PC-3 (cell line): ENCODE results near the gene ZNF106. TPM values are rescaled to one million over a fixed set of nuclear protein-coding genes. Genes with fewer than 3 reads are reported as not detected.

Experiments used
- ATAC-seq: fragments of 200-7000 bp; cut with Tn5 transposase; 2 replicates; pipeline ENCODE4 v1.9.1; 2020; ENCODE audit warnings: mild to moderate bottlenecking, moderate library complexity
- BruUV-seq: library from RNA; stranded (reverse); fragments of 400-500 nt; replicated peaks from 2 replicates; lab custom pipeline; 2021; lab: Mats Ljungman, UMichigan
- CTCF ChIA-PET: fragments of 300-600 bp; sonication (Branson Sonifier 250); formaldehyde crosslinking; loops from one replicate; lab custom pipeline; 2022; ENCODE audit warnings: antibody characterized with exemption; lab: Charles Lee
- POLR2A ChIA-PET: fragments of 300-600 bp; sonication (Branson Sonifier 250); formaldehyde crosslinking; loops from one replicate; lab custom pipeline; 2022; ENCODE audit warnings: antibody characterized with exemption; ENCODE audit not compliant: unreplicated experiment; lab: Charles Lee
- DNase-seq: peaks from one replicate; pipeline ENCODE4 v3.0.0-alpha.2; 2015
- H2AFZ ChIP-seq: fragments of 300-600 bp; sonication (generic); 2 replicates; pipeline ENCODE4 v1.6.0; 2016; ENCODE audit warnings: antibody characterized with exemption, low read length
- H3F3A ChIP-seq: fragments of 300-600 bp; sonication (generic); one replicate; pipeline ENCODE4 v1.6.0; 2017; ENCODE audit warnings: antibody characterized with exemption, low read length, control low read depth, mild to moderate bottlenecking; ENCODE audit not compliant: unreplicated experiment
- H3K27ac ChIP-seq: fragments of 300-600 bp; sonication (generic); 2 replicates; pipeline ENCODE4 v1.5.1; 2016; ENCODE audit warnings: mild to moderate bottlenecking, low read length
- H3K27me3 ChIP-seq: fragments of 300-600 bp; sonication (generic); 2 replicates; pipeline ENCODE4 v1.6.1; 2016; ENCODE audit warnings: low read length, mixed read lengths
- H3K36me3 ChIP-seq: fragments of 300-600 bp; sonication (generic); 2 replicates; pipeline ENCODE4 v1.6.1; 2016; ENCODE audit warnings: low read depth, mixed run types, low read length, mixed read lengths
- H3K4me1 ChIP-seq: fragments of 300-600 bp; sonication (generic); 2 replicates; pipeline ENCODE4 v1.5.1; 2016; ENCODE audit warnings: low read length; ENCODE audit not compliant: insufficient read depth
- H3K4me2 ChIP-seq: fragments of 300-600 bp; sonication (generic); 2 replicates; pipeline ENCODE4 v1.6.0; 2016; ENCODE audit warnings: low read length
- H3K4me3 ChIP-seq: fragments of 300-600 bp; sonication (generic); 2 replicates; pipeline ENCODE4 v1.5.1; 2016; ENCODE audit warnings: mild to moderate bottlenecking, low read length, mixed read lengths
- H3K79me2 ChIP-seq: fragments of 300-600 bp; sonication (generic); 2 replicates; pipeline ENCODE4 v1.6.1; 2017; ENCODE audit warnings: low read length, mixed read lengths
- H3K9ac ChIP-seq: fragments of 300-600 bp; sonication (generic); 2 replicates; pipeline ENCODE4 v1.6.0; 2016; ENCODE audit warnings: mild to moderate bottlenecking, low read length
- H3K9me2 ChIP-seq: fragments of 300-600 bp; sonication (generic); replicated peaks from 2 replicates; pipeline ENCODE4 v1.6.1; 2016; ENCODE audit warnings: mixed run types, low read length, mixed read lengths
- H3K9me3 ChIP-seq: fragments of 300-600 bp; sonication (generic); 2 replicates; pipeline ENCODE4 v1.6.1; 2016; ENCODE audit warnings: low read length, mixed read lengths
- H4K20me1 ChIP-seq: fragments of 300-600 bp; sonication (generic); 2 replicates; pipeline ENCODE4 v1.6.1; 2016; ENCODE audit warnings: low read length, mixed read lengths
- EZH2 ChIP-seq: fragments of 300-600 bp; sonication (generic); IDR thresholded peaks from one replicate; pipeline ENCODE4 v1.6.1; 2017; ENCODE audit warnings: antibody characterized with exemption, mild to moderate bottlenecking, low read length; ENCODE audit not compliant: unreplicated experiment
- EZH2phosphoT487 ChIP-seq: fragments of 300-600 bp; sonication (generic); IDR thresholded peaks from 2 replicates; pipeline ENCODE4 v1.6.1; 2018; ENCODE audit warnings: mild to moderate bottlenecking, antibody characterized with exemption, low read length, borderline replicate concordance
- intact Hi-C: fragments of 100-400 bp; cut with micrococcal nuclease; formaldehyde crosslinking; loops from 2 replicates; pipeline ENCODE4 v1.9.0; 2023
- total RNA-seq: library from RNA; depleted of rRNA; stranded (reverse); fragments of >200 nt; gene quantifications from 2 replicates; pipeline ENCODE4 v1.2.3, GENCODE V29; 2014
- TF ChIP-seq, protein P1 (sequence below): fragments of 300-600 bp; sonication (generic); conservative IDR thresholded peaks from 2 replicates; pipeline ENCODE4 v1.5.1; 2017; ENCODE audit warnings: antibody characterized with exemption, low read depth, mild to moderate bottlenecking, low read length

Gene ZNF106
- total RNA-seq, 1 experiment from 2014 or later: 25.6 TPM

DNA sequence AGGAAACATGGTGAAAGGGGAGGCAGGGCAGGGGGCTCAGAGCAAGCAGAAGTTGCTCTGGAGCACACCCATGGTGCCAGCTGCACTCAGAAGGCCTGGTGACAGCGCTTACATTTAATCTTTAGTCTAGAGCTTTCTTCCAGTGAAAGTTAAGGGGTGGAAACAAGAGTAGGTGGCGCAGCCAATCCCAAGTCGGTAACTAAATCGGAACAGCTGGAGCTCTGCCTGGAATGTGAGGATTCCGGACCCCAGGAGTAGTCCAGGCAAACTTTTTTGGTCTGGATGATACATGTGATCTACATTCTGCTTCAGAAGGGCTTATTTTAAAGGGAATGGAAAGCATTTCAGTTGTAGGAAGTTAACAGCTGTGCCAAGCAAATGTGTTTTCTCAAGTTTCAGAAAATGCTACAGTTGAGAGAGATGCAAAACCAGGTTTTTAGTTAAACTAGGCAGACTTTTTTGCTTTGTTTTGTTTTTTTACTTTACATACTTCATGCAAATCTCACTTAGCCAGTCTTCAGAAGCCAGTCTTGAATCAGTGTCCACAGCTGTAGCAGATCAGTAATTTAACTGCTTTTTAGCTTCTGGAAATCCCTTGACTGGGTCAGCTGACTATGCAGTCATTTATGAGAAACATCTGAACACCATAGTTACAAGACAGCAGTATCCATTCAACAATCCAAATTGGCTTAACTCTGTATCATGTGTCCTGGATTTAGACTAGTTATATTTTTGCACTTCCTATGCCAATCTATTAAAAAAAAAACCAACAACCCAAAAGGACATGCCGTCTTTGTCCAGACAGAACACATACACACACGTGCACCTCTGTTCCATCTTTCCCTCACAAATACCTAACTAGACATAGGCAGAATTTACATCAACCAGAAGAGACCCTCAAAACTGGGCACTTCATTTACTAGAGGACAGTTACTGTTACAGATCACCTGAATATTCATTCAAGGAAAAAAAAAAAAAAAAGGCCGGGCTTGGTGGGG, 33.2 kb downstream of the ZNF106 start:
- intact Hi-C loops: no loop called here
- Histone ChIP-seq H3K9ac (no peak overlapping the region), H3K27me3 (no peaks in the 10 kb centered on the region), H3K4me1 (no peaks in the 10 kb centered on the region), H3K4me2 (no peak overlapping the region), H3K79me2 (no peaks in the 10 kb centered on the region), H3K4me3 (no peak overlapping the region), H3K9me2 (no peaks in the 10 kb centered on the region), H3K27ac (no peak overlapping the region), H3F3A (no peaks in the 10 kb centered on the region), H3K36me3 (no peaks in the 10 kb centered on the region), H4K20me1 (no peaks in the 10 kb centered on the region), H2AFZ (no peak overlapping the region), H3K9me3 (no peaks in the 10 kb centered on the region)
- TF ChIP-seq EZH2phosphoT487 (no peak), EZH2 (no peak)
- TF ChIP-seq, protein P1, sequence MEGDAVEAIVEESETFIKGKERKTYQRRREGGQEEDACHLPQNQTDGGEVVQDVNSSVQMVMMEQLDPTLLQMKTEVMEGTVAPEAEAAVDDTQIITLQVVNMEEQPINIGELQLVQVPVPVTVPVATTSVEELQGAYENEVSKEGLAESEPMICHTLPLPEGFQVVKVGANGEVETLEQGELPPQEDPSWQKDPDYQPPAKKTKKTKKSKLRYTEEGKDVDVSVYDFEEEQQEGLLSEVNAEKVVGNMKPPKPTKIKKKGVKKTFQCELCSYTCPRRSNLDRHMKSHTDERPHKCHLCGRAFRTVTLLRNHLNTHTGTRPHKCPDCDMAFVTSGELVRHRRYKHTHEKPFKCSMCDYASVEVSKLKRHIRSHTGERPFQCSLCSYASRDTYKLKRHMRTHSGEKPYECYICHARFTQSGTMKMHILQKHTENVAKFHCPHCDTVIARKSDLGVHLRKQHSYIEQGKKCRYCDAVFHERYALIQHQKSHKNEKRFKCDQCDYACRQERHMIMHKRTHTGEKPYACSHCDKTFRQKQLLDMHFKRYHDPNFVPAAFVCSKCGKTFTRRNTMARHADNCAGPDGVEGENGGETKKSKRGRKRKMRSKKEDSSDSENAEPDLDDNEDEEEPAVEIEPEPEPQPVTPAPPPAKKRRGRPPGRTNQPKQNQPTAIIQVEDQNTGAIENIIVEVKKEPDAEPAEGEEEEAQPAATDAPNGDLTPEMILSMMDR: no peak
- ATAC-seq: peak; percentile 24; the same call in 1 of the 2 replicates
- POLR2A ChIA-PET: no interaction called here
- no peak for DNase-seq
- BruUV-seq: no TSS peak
- CTCF ChIA-PET: no interaction called here

DNA sequence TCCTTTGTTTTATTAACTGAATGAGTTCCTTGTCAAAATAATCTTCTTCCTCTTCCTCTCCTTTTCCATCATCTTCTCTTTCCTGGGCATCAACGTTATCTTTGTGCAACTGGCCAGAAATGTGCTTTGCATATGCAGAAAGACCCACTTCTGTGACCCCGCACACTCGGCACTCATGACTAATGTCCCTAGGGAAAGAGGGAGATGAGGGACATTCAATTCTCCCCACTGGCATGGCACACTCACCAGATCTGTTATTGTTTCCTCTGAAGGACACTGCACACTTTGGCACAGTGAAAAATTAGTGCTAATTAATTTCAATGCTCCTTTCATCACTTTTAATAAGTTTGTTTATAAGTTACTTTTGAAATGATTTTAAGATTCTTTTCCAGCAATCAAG, 34.0 kb downstream of the ZNF106 start:
- no peaks in the 10 kb centered on the region for H3K79me2 ChIP-seq
- no peaks in the 10 kb centered on the region for H3F3A ChIP-seq
- no peak overlapping the region for H3K4me2 ChIP-seq
- POLR2A ChIA-PET: no interaction called here
- no peaks in the 10 kb centered on the region for H3K27me3 ChIP-seq
- no peak for ATAC-seq
- no peaks in the 10 kb centered on the region for H3K9me2 ChIP-seq
- H3K4me3 ChIP-seq: no peak overlapping the region
- no peak for DNase-seq
- no peak overlapping the region for H2AFZ ChIP-seq
- no TSS peak for BruUV-seq
- H3K9ac ChIP-seq: no peak overlapping the region
- CTCF ChIA-PET: no interaction called here
- no peaks in the 10 kb centered on the region for H3K36me3 ChIP-seq
- TF ChIP-seq, protein P1: no peak
- no peak for TF ChIP-seq EZH2phosphoT487
- no peak for TF ChIP-seq EZH2
- H3K9me3 ChIP-seq: no peaks in the 10 kb centered on the region
- intact Hi-C loops: no loop called here
- no peak overlapping the region for H3K27ac ChIP-seq
- no peaks in the 10 kb centered on the region for H4K20me1 ChIP-seq
- no peaks in the 10 kb centered on the region for H3K4me1 ChIP-seq

DNA sequence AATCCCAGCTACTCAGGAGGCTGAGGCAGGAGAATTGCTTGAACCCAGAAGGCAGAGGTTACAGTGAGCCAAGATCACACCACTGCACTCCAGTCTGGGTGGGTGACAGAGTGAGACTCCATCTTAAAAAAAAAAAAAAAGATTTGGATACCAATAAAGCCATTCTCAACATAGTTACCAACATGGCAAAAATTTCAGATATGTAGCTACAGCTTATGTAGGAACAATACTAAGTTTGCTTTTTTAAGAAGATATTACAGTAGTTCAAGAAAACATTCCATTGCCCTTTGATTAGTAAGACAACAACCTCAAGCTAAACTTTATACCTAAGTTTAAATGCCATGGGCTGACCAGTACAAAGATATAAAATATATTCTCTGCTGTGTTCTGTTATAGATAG, 34.4 kb downstream of the ZNF106 start:
- ChIA-PET CTCF (no interaction called here), POLR2A (no interaction called here)
- no peak overlapping the region for H2AFZ ChIP-seq
- ATAC-seq (no peak), DNase-seq (no peak)
- H3K36me3 ChIP-seq: peaks cover 3% of the 10 kb centered on the region
- H3K4me2 ChIP-seq: no peak overlapping the region
- H3K9me2 ChIP-seq: no peaks in the 10 kb centered on the region
- H3K79me2 ChIP-seq: no peaks in the 10 kb centered on the region
- TF ChIP-seq EZH2phosphoT487: no peak
- TF ChIP-seq, protein P1: no peak
- TF ChIP-seq EZH2: no peak
- H3F3A ChIP-seq: no peaks in the 10 kb centered on the region
- H3K9ac ChIP-seq: no peak overlapping the region
- H3K27me3 ChIP-seq: no peaks in the 10 kb centered on the region
- no TSS peak for BruUV-seq
- intact Hi-C loops: no loop called here
- H3K27ac ChIP-seq: no peak overlapping the region
- no peaks in the 10 kb centered on the region for H3K4me1 ChIP-seq
- no peaks in the 10 kb centered on the region for H4K20me1 ChIP-seq
- no peaks in the 10 kb centered on the region for H3K9me3 ChIP-seq
- H3K4me3 ChIP-seq: no peak overlapping the region
